Natural killer cell (primary cell): ENCODE measurements around the gene TSFM. TPM values are rescaled to one million over a fixed set of nuclear protein-coding genes. Genes with fewer than 3 reads are reported as not detected.
A peak's percentile ranks its signal among the peaks of the same experiment; 100 is the strongest.

Experiments used
- ATAC-seq, 3 donors: fragments of 150-1000 bp in 2 of 3; fragments of 200-7000 bp in 1 of 3; cut with Tn5 transposase; 1 replicate in 1 of 3; 2 replicates in 2 of 3; pipeline ENCODE4 v1.10.0; 2021; ENCODE audit warnings: mild to moderate bottlenecking in 2 of 3, moderate library complexity in 2 of 3
- DNase-seq, 2 donors: peaks; one replicate each; pipeline versions ENCODE4 v3.0.0 to v3.0.0-alpha.2; 2013 to 2021; ENCODE audit warnings: mixed read lengths in 1 of 2
- H3K27ac ChIP-seq: one replicate; pipeline ENCODE4 v1.5.1; 2013; ENCODE audit warnings: mild to moderate bottlenecking, low read length
- H3K27me3 ChIP-seq: one replicate; pipeline ENCODE4 v1.6.1; 2013; ENCODE audit warnings: low read length; ENCODE audit not compliant: control insufficient read depth, insufficient read depth
- H3K36me3 ChIP-seq: one replicate; pipeline ENCODE4 v1.6.1; 2013; ENCODE audit warnings: low read length; ENCODE audit not compliant: control insufficient read depth, insufficient read depth
- H3K4me1 ChIP-seq: one replicate; pipeline ENCODE4 v1.6.1; 2013; ENCODE audit warnings: low read length; ENCODE audit not compliant: control insufficient read depth, insufficient read depth
- H3K4me3 ChIP-seq: one replicate; pipeline ENCODE4 v1.5.1; 2013; ENCODE audit warnings: low read length
- H3K9me3 ChIP-seq: one replicate; pipeline ENCODE4 v1.6.1; 2013; ENCODE audit warnings: low read length; ENCODE audit not compliant: control insufficient read depth, insufficient read depth
- H3K27ac Mint-ChIP-seq, 2 donors: one replicate each; pipeline ENCODE4 v1.8.0; 2022; ENCODE audit warnings: mild to moderate bottlenecking in 2 of 2, mixed read lengths in 2 of 2, moderate library complexity in 1 of 2
- H3K27me3 Mint-ChIP-seq, 2 donors: one replicate each; pipeline ENCODE4 v1.8.0; 2022; ENCODE audit warnings: low read depth in 2 of 2, mixed read lengths in 2 of 2
- H3K36me3 Mint-ChIP-seq: one replicate; pipeline ENCODE4 v1.8.0; 2022; ENCODE audit warnings: mixed read lengths
- H3K4me1 Mint-ChIP-seq, 2 donors: one replicate each; pipeline ENCODE4 v1.8.0; 2022; ENCODE audit warnings: mixed read lengths in 2 of 2
- H3K4me3 Mint-ChIP-seq: one replicate; pipeline ENCODE4 v1.8.0; 2022; ENCODE audit warnings: mild to moderate bottlenecking, moderate library complexity, mixed read lengths
- H3K9me3 Mint-ChIP-seq, 2 donors: one replicate each; pipeline ENCODE4 v1.8.0; 2022; ENCODE audit warnings: mixed read lengths in 2 of 2
- WGBS: methylation state at CpG from one replicate; pipeline ENCODE4 v1.1.7; 2013; ENCODE audit warnings: missing lambda C conversion rate; ENCODE audit not compliant: insufficient coverage; 5-methylcytosine and 5-hydroxymethylcytosine counted together
- intact Hi-C: fragments of 100-400 bp; cut with micrococcal nuclease; formaldehyde crosslinking; loops from one replicate; pipeline ENCODE4 v1.14.2; 2022
- total RNA-seq, 4 donors: library from RNA; stranded (reverse); fragments of 120-200 nt in 1 of 4; gene quantifications; one replicate each; pipeline versions ENCODE4 v1.2.3 to v1.2.4, GENCODE V29; 2013 to 2022
- TF ChIP-seq, protein P1 (sequence below): fragments of 200-600 bp; IDR thresholded peaks from one replicate; pipeline ENCODE4 v1.8.0; 2022; ENCODE audit warnings: antibody characterized with exemption

The TSFM gene
- total RNA-seq, 3 donors from 2014 or later (not counting 1 experiment from before 2014, with no cell fraction given): 17.6 to 19.7 (median 17.7) TPM

DNA sequence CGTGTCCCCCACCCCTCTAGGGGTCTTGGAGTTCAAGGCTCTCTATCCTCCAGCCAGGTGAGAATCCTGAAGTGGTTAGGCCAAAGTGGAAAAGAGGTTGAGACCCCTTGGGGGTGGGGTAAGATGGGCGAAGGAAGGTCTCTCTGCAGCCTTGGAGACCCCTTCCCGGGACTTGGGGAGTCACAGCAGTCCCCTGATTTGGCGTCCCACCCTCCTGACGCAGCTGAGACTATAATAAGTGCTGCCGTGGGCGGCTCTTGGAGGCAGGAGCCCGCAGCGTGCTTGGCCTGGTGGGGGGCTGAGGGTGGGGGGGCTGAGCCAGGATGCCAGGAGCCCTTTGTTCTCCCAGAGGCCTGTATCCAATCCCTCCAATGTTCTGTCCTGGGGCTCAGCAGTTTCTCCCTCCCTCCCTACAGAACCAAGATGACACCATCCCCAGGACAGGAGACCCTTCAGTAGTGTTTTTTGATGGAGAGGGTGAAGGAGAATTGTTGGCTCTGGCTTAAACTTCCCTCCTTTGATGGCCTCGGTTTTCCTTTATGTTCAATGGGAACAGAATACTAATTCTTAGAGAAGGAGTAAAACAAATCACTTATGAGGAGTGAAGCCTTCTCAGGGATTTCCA is 42.6 kb upstream of the TSFM start:
- no peaks in the 10 kb centered on the region for H3K36me3 Mint-ChIP-seq
- H3K27ac Mint-ChIP-seq: peak overlapping the region; percentile 93 to 96
- DNase-seq: no peak
- H3K9me3 Mint-ChIP-seq: no peaks in the 10 kb centered on the region
- Histone ChIP-seq H3K4me3 (peak overlapping the region; percentile 62), H3K4me1 (peaks cover 46% of the 10 kb centered on the region), H3K27me3 (no peaks in the 10 kb centered on the region), H3K36me3 (peaks cover 27% of the 10 kb centered on the region), H3K9me3 (no peaks in the 10 kb centered on the region), H3K27ac (peak overlapping the region; percentile 89)
- WGBS: 83% methylated on average over 9 of the region's 10 CpGs
- H3K27me3 Mint-ChIP-seq: no peaks in the 10 kb centered on the region
- ATAC-seq: no peak
- intact Hi-C loops: loop anchor here (5.0 kb wide), 2 partner anchors 148 to 263 kb away; partner anchors contain the start of genes ARHGAP9 and PIP4K2C
- TF ChIP-seq, protein P1, sequence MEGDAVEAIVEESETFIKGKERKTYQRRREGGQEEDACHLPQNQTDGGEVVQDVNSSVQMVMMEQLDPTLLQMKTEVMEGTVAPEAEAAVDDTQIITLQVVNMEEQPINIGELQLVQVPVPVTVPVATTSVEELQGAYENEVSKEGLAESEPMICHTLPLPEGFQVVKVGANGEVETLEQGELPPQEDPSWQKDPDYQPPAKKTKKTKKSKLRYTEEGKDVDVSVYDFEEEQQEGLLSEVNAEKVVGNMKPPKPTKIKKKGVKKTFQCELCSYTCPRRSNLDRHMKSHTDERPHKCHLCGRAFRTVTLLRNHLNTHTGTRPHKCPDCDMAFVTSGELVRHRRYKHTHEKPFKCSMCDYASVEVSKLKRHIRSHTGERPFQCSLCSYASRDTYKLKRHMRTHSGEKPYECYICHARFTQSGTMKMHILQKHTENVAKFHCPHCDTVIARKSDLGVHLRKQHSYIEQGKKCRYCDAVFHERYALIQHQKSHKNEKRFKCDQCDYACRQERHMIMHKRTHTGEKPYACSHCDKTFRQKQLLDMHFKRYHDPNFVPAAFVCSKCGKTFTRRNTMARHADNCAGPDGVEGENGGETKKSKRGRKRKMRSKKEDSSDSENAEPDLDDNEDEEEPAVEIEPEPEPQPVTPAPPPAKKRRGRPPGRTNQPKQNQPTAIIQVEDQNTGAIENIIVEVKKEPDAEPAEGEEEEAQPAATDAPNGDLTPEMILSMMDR: no peak
- H3K4me1 Mint-ChIP-seq: peaks cover 52 to 58% of the 10 kb centered on the region in 2 donors
- peak overlapping the region; percentile 79 for H3K4me3 Mint-ChIP-seq

- WGBS: 21% methylated on average over 5 of the region's 5 CpGs
- H3K36me3 Mint-ChIP-seq: no peaks in the 10 kb centered on the region
Observed at GRCh38 chr12:57740656-57741412, 41.8 kb upstream of the TSFM start.

DNA sequence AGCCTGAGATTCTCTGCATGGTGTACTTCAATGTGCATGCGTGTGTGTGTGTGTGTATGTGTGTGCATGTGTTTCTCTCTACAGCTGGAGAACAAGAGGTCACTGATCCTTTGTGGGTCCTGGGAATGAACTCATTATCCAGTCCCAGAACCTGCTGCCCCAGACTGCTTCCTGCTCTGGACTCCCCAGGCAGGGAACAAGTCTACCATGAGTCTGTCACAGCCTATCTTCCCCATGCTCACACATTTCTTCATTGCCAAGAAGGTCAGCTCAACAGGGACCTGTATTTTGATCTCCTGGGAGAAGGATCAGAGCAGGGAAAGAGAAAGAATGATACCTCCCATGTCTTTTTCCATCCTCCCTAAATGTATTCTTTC is 41.2 kb upstream of the TSFM start:
- no peak for ATAC-seq
- peaks cover 60 to 63% of the 10 kb centered on the region in 2 donors for H3K4me1 Mint-ChIP-seq

More at GRCh38 chr12:57740656-57741412, 41.8 kb upstream of the TSFM start:
- Mint-ChIP-seq H3K4me1 (peaks cover 57 to 60% of the 10 kb centered on the region in 2 donors), H3K9me3 (no peaks in the 10 kb centered on the region), H3K4me3 (peak overlapping the region; percentile 96), H3K27ac (peak overlapping the region; percentile 93 to 96), H3K27me3 (no peaks in the 10 kb centered on the region)
- Histone ChIP-seq H3K27ac (peak overlapping the region; percentile 89), H3K36me3 (peaks cover 23% of the 10 kb centered on the region), H3K4me1 (peaks cover 54% of the 10 kb centered on the region), H3K4me3 (peak overlapping the region; percentile 62), H3K9me3 (no peaks in the 10 kb centered on the region), H3K27me3 (no peaks in the 10 kb centered on the region)
- DNase-seq (peak; percentile 70 to 93), ATAC-seq (peak; percentile 42 to 69 (median 59))
- TF ChIP-seq, protein P1: no peak
- intact Hi-C loops: loop anchor here (5.0 kb wide), 2 partner anchors 149 to 264 kb away; partner anchors contain the start of genes ARHGAP9 and PIP4K2C

More for the DNA sequence above, 41.2 kb upstream of the TSFM start:
- H3K36me3 ChIP-seq: peaks cover 21% of the 10 kb centered on the region
- peak overlapping the region; percentile 93 to 96 for H3K27ac Mint-ChIP-seq
- intact Hi-C loops: loop anchor here (5.0 kb wide), 2 partner anchors 149 to 264 kb away; partner anchors contain the start of genes ARHGAP9 and PIP4K2C
- peak overlapping the region; percentile 96 for H3K4me3 Mint-ChIP-seq
- H3K27ac ChIP-seq: peak overlapping the region; percentile 89
- peak overlapping the region; percentile 62 for H3K4me3 ChIP-seq
- H3K4me1 ChIP-seq: peaks cover 56% of the 10 kb centered on the region
- TF ChIP-seq, protein P1: no peak
- H3K9me3 ChIP-seq: no peaks in the 10 kb centered on the region
- DNase-seq: no peak
- H3K36me3 Mint-ChIP-seq: no peaks in the 10 kb centered on the region
- H3K27me3 Mint-ChIP-seq: no peaks in the 10 kb centered on the region
- H3K9me3 Mint-ChIP-seq: no peaks in the 10 kb centered on the region
- 5% methylated on average over 1 of the region's 1 CpG for WGBS
- no peaks in the 10 kb centered on the region for H3K27me3 ChIP-seq
